Epithelial cell of proximal tubule (primary cell): ENCODE data around the gene ADAMTS9. TPM values are rescaled to one million over a fixed set of nuclear protein-coding genes. Genes with fewer than 3 reads are reported as not detected.

Experiments
- DNase-seq: peaks from one replicate; pipeline ENCODE4 v3.0.0-alpha.2; 2011; ENCODE audit warnings: low read depth
- H3K4me3 ChIP-seq: 2 replicates; pipeline ENCODE4 v1.5.1; 2011; ENCODE audit warnings: low read depth, mild to moderate bottlenecking, low read length
- CTCF ChIP-seq: conservative IDR thresholded peaks from 2 replicates; pipeline ENCODE4 v1.5.1; 2012; ENCODE audit warnings: low read depth, mild to moderate bottlenecking, low read length
- total RNA-seq: library from RNA; depleted of rRNA; stranded (reverse); fragments of >200 nt; gene quantifications from 2 replicates; pipeline ENCODE4 v1.2.3, GENCODE V29; 2015

The ADAMTS9 gene
- total RNA-seq, 1 donor from 2014 or later = 92.7 TPM

- DNase-seq = no peak
- TF ChIP-seq CTCF = no peak
- H3K4me3 ChIP-seq = no peak overlapping the region
Observed at GRCh38 chr3:64718976-64719375, 31.2 kb upstream of the ADAMTS9 start.

GRCh38 chr3:64717872-64718613 lies 30.2 kb upstream of the ADAMTS9 start:
- TF ChIP-seq CTCF = peak; percentile 50
- H3K4me3 ChIP-seq = no peak overlapping the region
- no peak for DNase-seq

- no peak for DNase-seq
- no peak for TF ChIP-seq CTCF
- no peak overlapping the region for H3K4me3 ChIP-seq
Observed at GRCh38 chr3:64717411-64717810, 29.6 kb upstream of the ADAMTS9 start.

GRCh38 chr3:64716110-64716710 lies 28.4 kb upstream of the ADAMTS9 start:
- no peak for TF ChIP-seq CTCF
- no peak for DNase-seq
- H3K4me3 ChIP-seq = no peak overlapping the region

GRCh38 chr3:64715211-64715982 lies 27.6 kb upstream of the ADAMTS9 start:
- DNase-seq = no peak
- H3K4me3 ChIP-seq = no peak overlapping the region
- no peak for TF ChIP-seq CTCF

- no peak for TF ChIP-seq CTCF
- H3K4me3 ChIP-seq = no peak overlapping the region
- no peak for DNase-seq
Observed at GRCh38 chr3:64708456-64708855, 20.7 kb upstream of the ADAMTS9 start.
